Right lobe of liver (tissue), 6 donors: ENCODE data around the gene ARHGAP30. TPM values are rescaled to one million over a fixed set of nuclear protein-coding genes. Genes with fewer than 3 reads are reported as not detected.
A peak's percentile ranks its signal among the peaks of the same experiment; 100 is the strongest.

ENCODE experiments used
- ATAC-seq, 4 donors: fragments of 200-7000 bp; cut with Tn5 transposase; one replicate each; pipeline ENCODE4 v1.9.1; 2020; ENCODE audit warnings: mild to moderate bottlenecking in 4 of 4, moderate library complexity in 4 of 4
- DNase-seq, 3 donors: peaks; one replicate each; pipeline ENCODE4 v3.0.0-alpha.2; 2020
- H3K27ac ChIP-seq, 3 donors: fragments of 200-600 bp; one replicate each; pipeline ENCODE4 v1.8.0; 2022
- H3K27me3 ChIP-seq, 2 donors: fragments of 200-600 bp; one replicate each; pipeline ENCODE4 v1.8.0; 2022
- H3K36me3 ChIP-seq, 4 donors: fragments of 200-600 bp; sonication (generic) in 1 of 4; one replicate each; pipeline versions ENCODE4 v1.5.1 to v1.8.0; 2017 to 2022; ENCODE audit warnings: control low read depth in 1 of 4
- H3K4me1 ChIP-seq, 4 donors: fragments of 200-600 bp; sonication (generic) in 1 of 4; one replicate each; pipeline versions ENCODE4 v1.5.1 to v1.8.0; 2017 to 2022; ENCODE audit warnings: control low read depth in 1 of 4
- H3K4me3 ChIP-seq, 3 donors: fragments of 200-600 bp; one replicate each; pipeline ENCODE4 v1.8.0; 2022
- H3K9me3 ChIP-seq, 4 donors: fragments of 200-600 bp; sonication (generic) in 1 of 4; one replicate each; pipeline versions ENCODE4 v1.5.1 to v1.8.0; 2017 to 2022; ENCODE audit warnings: control low read depth in 1 of 4
- POLR2A ChIP-seq: fragments of 450-650 bp; IDR thresholded peaks from one replicate; pipeline ENCODE4 v1.6.1; 2017; ENCODE audit warnings: antibody characterized with exemption, mild to moderate bottlenecking
- whole genome bisulfite sequencing: methylation state at CpG from one replicate; pipeline ENCODE4 v1.1.6; 2018; ENCODE audit warnings: low coverage, low lambda C conversion rate; ENCODE audit not compliant: insufficient coverage; ENCODE audit errors: missing lambda C conversion rate; 5-methylcytosine and 5-hydroxymethylcytosine counted together
- intact Hi-C, 2 donors: fragments of 100-400 bp; cut with DNase I; formaldehyde crosslinking; loops; one replicate each; pipeline versions ENCODE4 v1.11.2 to v1.14.1; 2022
- total RNA-seq, 6 experiments: library from RNA; depleted of rRNA in 2 of 6; stranded (reverse); fragments of >200 nt in 2 of 6; fragmentation: NEBNext Ultra II Directional in 3 of 6; extraction: Animal tissue kit (Norgen Biotek cat#: 25700) in 3 of 6; gene quantifications; one replicate each; pipeline versions ENCODE4 v1.1.0 to v1.2.4, GENCODE V29; 2016 to 2023
- TF ChIP-seq, protein P1 (sequence below), 4 donors: fragments of 200-600 bp in 3 of 4; fragments of 450-650 bp in 1 of 4; IDR thresholded peaks; one replicate each; pipeline versions ENCODE4 v1.5.1 to v1.8.0; 2016 to 2022; ENCODE audit warnings: antibody characterized with exemption in 4 of 4, mild to moderate bottlenecking in 2 of 4
- donor health status: DM: no; HTN: yes; CAD: no.
- donor health status: DM: no; HTN: no; CAD: no.
- donor health status: DM: no; HTN: no; CAD: no.
- donor health status: DM: no; HTN: yes; CAD: no.
- donor health status: DM: no; HTN: yes; CAD: no.

Gene ARHGAP30
- total RNA-seq, 6 experiments from 2014 or later = 2.8 to 7.4 (median 3.6) TPM

- no peak overlapping the region for H3K4me3 ChIP-seq
- no peaks in the 10 kb centered on the region for H3K36me3 ChIP-seq
- DNase-seq = no peak
- H3K9me3 ChIP-seq = no peaks in the 10 kb centered on the region
- intact Hi-C loops = no loop called here
- no peak for ATAC-seq
- no peak overlapping the region for H3K27ac ChIP-seq
- no peaks in the 10 kb centered on the region for H3K4me1 ChIP-seq
- no peaks in the 10 kb centered on the region for H3K27me3 ChIP-seq
- WGBS = no CpG with 5 or more reads among the region's 1 CpG
- TF ChIP-seq, protein P1, sequence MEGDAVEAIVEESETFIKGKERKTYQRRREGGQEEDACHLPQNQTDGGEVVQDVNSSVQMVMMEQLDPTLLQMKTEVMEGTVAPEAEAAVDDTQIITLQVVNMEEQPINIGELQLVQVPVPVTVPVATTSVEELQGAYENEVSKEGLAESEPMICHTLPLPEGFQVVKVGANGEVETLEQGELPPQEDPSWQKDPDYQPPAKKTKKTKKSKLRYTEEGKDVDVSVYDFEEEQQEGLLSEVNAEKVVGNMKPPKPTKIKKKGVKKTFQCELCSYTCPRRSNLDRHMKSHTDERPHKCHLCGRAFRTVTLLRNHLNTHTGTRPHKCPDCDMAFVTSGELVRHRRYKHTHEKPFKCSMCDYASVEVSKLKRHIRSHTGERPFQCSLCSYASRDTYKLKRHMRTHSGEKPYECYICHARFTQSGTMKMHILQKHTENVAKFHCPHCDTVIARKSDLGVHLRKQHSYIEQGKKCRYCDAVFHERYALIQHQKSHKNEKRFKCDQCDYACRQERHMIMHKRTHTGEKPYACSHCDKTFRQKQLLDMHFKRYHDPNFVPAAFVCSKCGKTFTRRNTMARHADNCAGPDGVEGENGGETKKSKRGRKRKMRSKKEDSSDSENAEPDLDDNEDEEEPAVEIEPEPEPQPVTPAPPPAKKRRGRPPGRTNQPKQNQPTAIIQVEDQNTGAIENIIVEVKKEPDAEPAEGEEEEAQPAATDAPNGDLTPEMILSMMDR (IDR thresholded peaks at IDR 0.05) = no peak
- TF ChIP-seq POLR2A = no peak
Observed at GRCh38 chr1:161084597-161084988, 14.9 kb upstream of the ARHGAP30 start.

GRCh38 chr1:161083748-161084596 is 14.3 kb upstream of the ARHGAP30 start:
- Histone ChIP-seq H3K4me1 (no peaks in the 10 kb centered on the region), H3K27me3 (no peaks in the 10 kb centered on the region), H3K9me3 (no peaks in the 10 kb centered on the region), H3K4me3 (no peak overlapping the region), H3K36me3 (no peaks in the 10 kb centered on the region), H3K27ac (no peak overlapping the region)
- ATAC-seq (no peak), DNase-seq (no peak)
- intact Hi-C loops = no loop called here
- 64% methylated on average over 2 of the region's 10 CpGs for WGBS
- no peak for TF ChIP-seq POLR2A

- WGBS = 47% methylated on average over 5 of the region's 8 CpGs
- TF ChIP-seq, protein P1 (IDR thresholded peaks at IDR 0.05) = no peak
- TF ChIP-seq POLR2A = no peak
- H3K4me1 ChIP-seq = no peaks in the 10 kb centered on the region
- no peak overlapping the region for H3K4me3 ChIP-seq
- H3K27me3 ChIP-seq = no peaks in the 10 kb centered on the region
- DNase-seq (peak in 1 of 3 donors; percentile 70), ATAC-seq (peak; percentile 40 to 90 (median 60))
- intact Hi-C loops = no loop called here
- H3K9me3 ChIP-seq = no peaks in the 10 kb centered on the region
- no peak overlapping the region for H3K27ac ChIP-seq
- H3K36me3 ChIP-seq = no peaks in the 10 kb centered on the region
Observed at GRCh38 chr1:161082996-161083747, 13.5 kb upstream of the ARHGAP30 start.

GRCh38 chr1:161082483-161082882 is 12.8 kb upstream of the ARHGAP30 start:
- Histone ChIP-seq H3K9me3 (no peaks in the 10 kb centered on the region), H3K36me3 (no peaks in the 10 kb centered on the region), H3K4me3 (no peak overlapping the region), H3K27me3 (no peaks in the 10 kb centered on the region), H3K4me1 (no peaks in the 10 kb centered on the region), H3K27ac (no peak overlapping the region)
- no peak for DNase-seq
- no CpG with 5 or more reads among the region's 2 CpGs for WGBS
- intact Hi-C loops = no loop called here
- ATAC-seq = no peak
- TF ChIP-seq, protein P1 (IDR thresholded peaks at IDR 0.05) = no peak
- no peak for TF ChIP-seq POLR2A

- ATAC-seq = no peak
- Histone ChIP-seq H3K4me3 (no peak overlapping the region), H3K36me3 (no peaks in the 10 kb centered on the region), H3K27me3 (no peaks in the 10 kb centered on the region), H3K9me3 (no peaks in the 10 kb centered on the region), H3K4me1 (no peaks in the 10 kb centered on the region), H3K27ac (no peak overlapping the region)
- TF ChIP-seq POLR2A = no peak
- TF ChIP-seq, protein P1 (IDR thresholded peaks at IDR 0.05) = no peak
- 64% methylated on average over 3 of the region's 5 CpGs for WGBS
- intact Hi-C loops = no loop called here
- no peak for DNase-seq
Observed at GRCh38 chr1:161081519-161081918, 11.8 kb upstream of the ARHGAP30 start.
